IPS DF 4.7 (cell line): ENCODE data around the gene POFUT2.
"Not testable (repeated sequence)": the region's sequence is repeated elsewhere in the genome, so short reads cannot be mapped to it uniquely, and the experiment has no call there.

ENCODE experiments used
- DNase-seq: peaks from one replicate; pipeline ENCODE4 v3.0.0-alpha.2; 2013; ENCODE audit warnings: low spot score; ENCODE audit errors: extremely low read depth

Gene POFUT2

GRCh38 chr21:45326169-45326851 lies 38.6 kb upstream of the POFUT2 start:
- no peak for DNase-seq

- DNase-seq: no peak
Measured at GRCh38 chr21:45325206-45326168, 37.8 kb upstream of the POFUT2 start.

GRCh38 chr21:45324489-45325205 lies 37.0 kb upstream of the POFUT2 start:
- DNase-seq: no peak

DNA sequence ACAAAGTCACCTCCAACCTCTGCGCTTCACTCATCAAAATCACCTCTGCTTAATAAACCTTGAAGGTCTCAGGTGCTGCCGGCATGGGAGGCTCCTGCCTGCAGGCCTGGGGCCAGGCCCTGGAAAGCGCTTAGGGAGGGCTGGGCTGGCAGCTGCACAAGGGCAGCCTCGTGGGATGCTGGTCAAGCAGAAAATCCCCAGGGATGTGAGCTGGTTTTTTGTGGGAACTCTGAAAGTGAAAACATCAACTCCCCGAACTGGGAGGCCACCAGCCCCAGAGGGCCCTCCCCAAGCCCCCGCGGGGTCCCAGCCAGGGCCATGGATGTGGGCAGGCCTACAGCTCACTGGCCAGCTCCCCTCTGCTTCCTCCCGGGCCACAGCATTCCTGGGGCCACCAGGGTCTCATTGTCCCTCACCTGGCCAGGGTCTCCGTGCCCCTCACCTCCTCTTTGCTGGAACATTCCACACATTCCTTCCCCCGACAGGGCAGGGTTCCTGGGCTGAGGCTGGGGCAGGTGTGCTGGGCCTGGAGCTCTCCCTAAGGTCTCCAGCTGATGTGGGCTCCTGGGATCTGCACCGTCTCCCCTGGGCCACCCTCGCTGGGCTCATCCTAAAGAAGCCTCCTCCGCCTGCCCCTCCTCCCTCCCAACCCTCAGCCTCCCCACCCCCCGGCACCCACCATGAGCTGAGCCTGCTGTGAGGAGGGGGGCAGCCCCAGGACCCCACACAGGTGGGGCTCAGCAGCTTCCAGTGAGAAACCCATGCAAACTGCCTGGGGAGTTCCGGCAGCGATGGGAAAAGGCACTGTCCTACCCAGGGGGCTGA lies 36.0 kb upstream of the POFUT2 start:
- DNase-seq: no peak

- DNase-seq: no peak
Measured at GRCh38 chr21:45322960-45323461, 35.3 kb upstream of the POFUT2 start.

DNA sequence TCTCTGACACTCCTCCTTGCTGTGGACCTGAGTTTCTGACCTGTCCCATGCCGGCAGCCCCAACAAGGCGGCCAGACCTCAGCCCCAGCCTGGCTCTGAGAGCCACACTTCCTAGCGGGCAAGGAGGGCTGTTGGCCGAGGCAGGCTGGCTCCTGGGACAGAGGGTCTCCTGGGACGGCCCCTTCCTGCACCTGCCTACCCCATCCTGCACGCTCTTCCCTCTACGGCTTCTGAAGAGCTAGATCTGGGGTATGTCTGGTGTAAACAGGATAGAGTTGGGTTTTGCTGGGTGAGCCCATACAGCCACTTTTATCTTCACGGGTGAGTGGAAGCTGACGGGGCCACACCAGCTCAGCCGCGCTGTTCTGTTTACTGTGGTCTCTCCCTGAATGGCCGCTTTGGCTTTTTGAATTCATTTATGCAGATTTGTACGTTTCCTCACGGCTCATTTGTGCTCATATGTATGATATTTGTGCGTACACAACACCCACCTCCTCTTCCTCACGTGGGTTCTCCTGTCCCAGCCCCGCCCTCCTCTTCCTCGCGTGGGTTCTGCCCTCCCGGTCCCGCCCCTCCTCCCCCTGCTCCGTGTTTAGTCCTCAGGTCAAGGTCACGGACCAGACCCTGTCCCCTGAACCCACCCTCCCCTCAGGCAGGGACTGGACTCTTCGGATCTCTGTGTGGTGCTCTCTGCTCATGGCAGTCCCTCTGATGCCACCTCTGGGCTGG lies 34.7 kb upstream of the POFUT2 start:
- no peak for DNase-seq

GRCh38 chr21:45320261-45321025 lies 32.7 kb upstream of the POFUT2 start:
- DNase-seq: no peak

GRCh38 chr21:45319461-45320211 lies 31.9 kb upstream of the POFUT2 start:
- no peak for DNase-seq

DNA sequence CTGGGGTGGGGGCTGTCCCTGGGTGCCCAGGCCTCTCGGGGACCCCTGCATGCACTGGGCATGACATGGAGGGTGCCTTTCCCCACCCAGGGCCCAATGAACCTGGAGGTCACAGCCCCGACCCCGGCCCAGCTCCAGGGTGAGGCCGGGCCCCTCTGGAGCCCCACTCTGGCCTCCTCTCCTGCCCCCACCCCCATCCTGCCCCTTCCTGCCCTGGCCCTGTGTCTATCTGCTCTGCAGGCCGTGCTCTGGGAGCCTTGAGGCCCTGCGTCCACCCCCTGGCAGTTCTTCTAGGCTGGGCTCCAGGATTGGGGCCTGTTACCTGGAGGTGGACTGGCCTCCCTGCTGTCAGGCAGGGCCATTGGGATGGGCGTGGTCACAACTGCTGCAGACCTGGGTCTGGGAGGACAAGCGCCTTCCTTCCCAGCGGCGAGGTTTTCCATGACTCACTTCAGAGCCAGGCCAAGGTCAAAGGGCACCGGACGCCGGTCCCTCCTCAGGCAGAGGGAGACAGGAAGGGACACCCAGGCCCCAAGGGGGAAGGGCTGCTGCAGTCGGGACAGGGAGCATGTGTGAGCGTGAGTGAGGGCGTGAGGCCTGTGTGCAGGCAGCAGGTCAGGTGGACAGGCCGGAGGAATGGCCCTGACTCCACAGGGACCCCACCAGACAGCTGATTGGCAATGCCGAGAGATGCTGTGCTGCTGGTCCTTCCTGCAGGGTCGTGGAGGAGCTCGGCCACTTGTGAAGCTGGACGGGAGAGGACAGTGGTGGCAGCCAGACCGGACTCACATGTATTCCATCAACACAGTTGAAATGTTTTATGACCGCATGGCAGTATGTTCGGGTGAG lies 31.1 kb upstream of the POFUT2 start:
- DNase-seq: no peak

DNA sequence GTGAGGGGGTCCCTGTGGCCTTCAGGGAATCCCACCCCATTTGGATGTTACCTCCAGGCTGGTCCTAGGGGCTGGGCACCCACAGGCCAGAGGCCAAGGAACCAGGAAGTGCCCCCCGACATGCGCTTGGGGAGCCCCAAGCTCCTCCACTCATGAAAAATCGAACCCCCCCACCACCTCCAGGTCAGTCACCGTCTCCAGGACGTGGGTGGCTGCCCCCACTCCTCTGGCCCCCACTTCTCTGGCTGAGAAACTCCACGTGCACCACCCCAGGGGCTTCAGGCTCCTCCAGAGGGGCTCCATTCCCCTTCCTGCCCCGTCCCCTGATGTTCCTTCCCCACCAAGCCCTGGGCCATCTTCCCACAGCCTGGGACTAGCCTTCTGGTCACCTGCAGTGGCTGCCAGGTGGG lies 30.5 kb upstream of the POFUT2 start:
- no peak for DNase-seq

GRCh38 chr21:45317398-45318145 lies 29.9 kb upstream of the POFUT2 start:
- no peak for DNase-seq

GRCh38 chr21:45316871-45317397 lies 29.2 kb upstream of the POFUT2 start:
- no peak for DNase-seq

DNA sequence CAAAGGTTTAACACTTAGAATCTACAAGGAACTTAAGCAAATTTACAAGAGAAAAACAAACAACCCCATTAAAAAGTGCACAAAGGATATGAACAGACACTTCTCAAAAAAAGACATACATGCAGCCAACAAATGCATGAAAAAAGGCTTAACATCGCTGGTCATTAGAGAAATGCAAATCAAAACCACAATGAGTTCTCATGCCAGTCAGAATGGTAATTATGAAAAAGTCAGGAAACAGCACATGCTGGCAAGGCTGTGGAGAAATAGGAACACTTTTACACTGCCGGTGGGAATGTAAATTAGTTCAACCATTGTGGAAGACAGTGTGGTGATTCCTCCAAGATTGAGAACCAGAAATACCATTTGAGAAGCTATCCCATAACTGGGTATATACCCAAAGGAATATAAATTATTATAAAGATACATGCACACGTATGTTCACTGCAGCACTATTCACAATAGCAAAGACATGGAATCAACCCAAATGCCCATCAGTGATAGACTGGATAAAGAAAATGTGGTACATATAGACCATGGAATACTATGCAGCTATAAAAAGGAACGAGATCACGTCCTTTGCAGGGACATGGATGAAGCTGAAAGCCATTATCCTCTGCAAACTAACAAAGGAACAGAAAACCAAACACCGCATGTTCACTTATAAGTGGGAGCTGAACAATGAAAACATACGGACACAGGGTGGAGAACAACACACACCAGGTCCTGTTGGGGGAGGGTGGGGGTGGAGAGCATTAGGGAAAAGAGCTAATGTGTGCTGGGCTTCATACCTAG lies 28.2 kb upstream of the POFUT2 start:
- not testable (repeated sequence) for DNase-seq

GRCh38 chr21:45313682-45314081 lies 26.0 kb upstream of the POFUT2 start:
- no peak for DNase-seq

GRCh38 chr21:45313015-45313414 lies 25.3 kb upstream of the POFUT2 start:
- no peak for DNase-seq

DNA sequence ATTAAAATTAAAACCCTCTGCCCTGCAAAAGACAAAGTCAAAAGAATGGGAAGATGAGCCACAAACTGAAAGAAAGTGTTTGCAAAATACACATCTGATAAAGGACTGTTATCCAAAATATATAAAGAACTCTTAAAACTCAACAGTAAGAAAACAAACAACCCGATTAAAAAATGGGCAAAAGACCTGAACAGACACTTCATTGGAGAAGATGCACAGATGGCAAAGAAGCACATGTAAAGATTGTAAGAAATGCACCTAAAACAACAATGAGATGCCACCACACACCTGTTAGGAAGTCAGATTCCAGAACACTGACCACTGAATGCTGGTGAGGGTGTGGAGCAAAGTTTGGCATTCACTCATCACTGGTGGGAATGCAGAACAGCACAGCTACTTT lies 24.6 kb upstream of the POFUT2 start:
- no peak for DNase-seq
